CD4-positive, alpha-beta T cell treated with Interleukin-17A for 4 hours (primary cell): ENCODE measurements around the gene KRT5.
"Not testable (repeated sequence)": the region's sequence is repeated elsewhere in the genome, so short reads cannot be mapped to it uniquely, and the experiment has no call there.

Experiments used
- DNase-seq: peaks from one replicate; pipeline ENCODE4 v3.0.0-alpha.2; 2020; ENCODE audit warnings: mixed read lengths

Gene KRT5

DNA sequence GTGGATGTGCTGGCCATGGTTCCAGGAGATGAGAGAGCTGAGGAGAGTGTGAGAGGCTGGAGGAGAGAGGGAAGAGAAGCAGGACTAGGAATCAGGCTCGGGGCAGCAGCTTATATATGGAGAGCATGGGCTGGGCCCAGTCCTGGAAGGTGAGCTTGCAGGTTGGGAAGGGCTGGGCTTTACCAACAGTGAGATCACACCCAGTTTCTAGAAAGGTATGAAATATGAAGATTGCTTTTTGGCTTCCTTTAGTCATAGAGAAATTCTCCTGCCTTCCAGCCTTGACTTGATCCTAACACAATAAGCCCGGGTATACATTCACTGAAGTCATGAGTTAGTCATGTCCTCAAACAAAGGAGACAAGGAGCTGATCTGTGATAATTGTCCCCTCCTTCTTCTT, 27.0 kb downstream of the KRT5 start, which contains the start of gene KRT6A:
KRT6A (minus strand) TSS at position 86 of the 400 bp plus-strand sequence; CDS start at position 17, 69 bp downstream.
- DNase-seq: no peak

DNA sequence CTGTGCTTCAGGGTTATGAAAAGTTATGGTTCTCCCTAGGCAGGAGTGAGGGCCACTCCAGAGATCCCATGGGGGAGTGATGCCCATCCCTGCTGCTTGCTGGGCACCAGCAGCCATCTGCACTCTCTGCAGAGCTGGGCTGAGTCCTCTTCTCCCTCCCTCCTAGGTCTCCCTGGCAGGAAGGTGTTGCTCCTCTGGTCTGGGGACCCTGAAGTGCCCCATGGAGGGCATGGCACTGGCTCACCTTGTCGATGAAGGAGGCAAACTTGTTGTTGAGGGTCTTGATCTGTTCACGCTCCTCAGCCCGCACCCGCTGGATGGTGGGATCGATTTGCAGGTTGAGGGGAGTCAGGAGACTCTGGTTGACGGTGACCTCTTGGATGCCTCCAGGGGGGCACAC, 27.8 kb downstream of the KRT5 start:
- not testable (repeated sequence) for DNase-seq

DNA sequence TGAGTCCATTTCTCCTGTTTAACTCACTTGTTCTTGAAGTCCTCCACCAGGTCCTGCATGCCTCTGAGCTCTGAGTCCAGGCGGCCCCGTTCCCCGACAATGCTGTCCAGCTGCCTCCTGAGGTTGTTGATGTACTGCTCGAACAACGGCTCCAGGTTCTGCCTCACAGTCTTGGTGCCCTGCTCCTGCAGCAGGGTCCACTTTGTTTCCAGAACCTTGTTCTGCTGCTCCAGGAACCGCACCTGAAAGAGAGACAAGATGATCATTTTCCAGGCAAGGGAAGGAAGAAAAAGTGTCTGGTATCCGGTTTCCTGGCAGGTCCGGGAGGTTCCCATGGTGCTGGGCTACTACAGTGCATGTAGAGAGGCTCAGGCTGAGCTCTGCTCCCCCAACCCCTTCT, 28.7 kb downstream of the KRT5 start:
- DNase-seq: not testable (repeated sequence)

- no peak for DNase-seq
These were observed 31.5 kb downstream of the KRT5 start for GRCh38 chr12:52488736-52489135.

DNA sequence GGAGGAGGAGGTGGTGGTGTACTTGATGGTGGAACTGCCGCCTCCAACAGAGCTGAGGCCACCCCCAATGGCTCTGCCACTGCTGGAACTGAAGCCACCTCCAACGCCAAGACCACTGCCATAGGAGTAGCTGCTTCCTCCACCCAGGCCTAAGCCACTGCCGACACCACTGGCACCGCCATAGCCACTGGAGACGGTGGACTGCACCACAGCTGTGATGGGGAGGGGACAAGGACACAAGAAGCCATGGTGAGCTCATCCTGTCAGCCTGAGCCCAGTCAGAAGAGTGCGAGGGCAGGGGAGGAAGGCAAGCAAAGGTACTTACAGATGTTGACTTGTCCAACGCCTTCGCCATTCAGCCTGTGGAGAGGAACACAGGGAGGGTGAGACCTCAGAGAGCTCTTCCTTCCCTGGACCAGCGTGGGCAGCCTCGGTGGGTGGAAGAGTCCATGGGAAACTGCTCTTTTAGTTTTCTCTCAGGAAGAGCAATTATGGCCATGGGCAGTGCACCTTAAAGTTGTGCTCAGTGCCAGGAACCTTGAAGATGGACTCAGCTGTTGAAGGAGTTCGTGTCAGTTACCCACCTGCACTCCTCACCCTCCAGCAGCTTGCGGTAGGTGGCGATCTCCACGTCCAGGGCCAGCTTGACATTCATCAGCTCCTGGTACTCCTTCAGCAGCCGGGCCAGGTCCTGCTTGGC, 32.3 kb downstream of the KRT5 start:
- not testable (repeated sequence) for DNase-seq

DNA sequence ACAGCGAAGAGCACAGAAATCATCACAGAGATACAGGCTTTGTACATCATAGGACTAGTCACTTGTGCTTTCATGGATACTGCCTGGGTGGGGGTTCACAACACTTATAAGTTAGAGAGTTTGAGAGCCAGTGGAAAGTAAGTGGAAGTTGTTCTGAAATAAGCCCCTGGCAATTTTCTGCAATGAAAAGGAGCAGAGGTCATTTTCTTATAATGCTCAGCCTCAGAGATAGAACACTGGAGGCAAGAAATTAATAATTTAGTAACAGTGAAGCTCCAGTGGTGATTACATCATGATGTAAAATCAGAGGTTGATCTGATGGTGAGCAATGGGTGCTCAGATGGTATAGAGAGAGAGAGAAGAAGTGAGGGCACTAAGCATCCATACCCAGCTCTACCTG, 33.0 kb downstream of the KRT5 start:
- no peak for DNase-seq

GRCh38 chr12:52486166-52487105, 33.8 kb downstream of the KRT5 start:
- DNase-seq: no peak

GRCh38 chr12:52480073-52480472, 40.1 kb downstream of the KRT5 start:
- DNase-seq: no peak

GRCh38 chr12:52477651-52478050, 42.5 kb downstream of the KRT5 start:
- no peak for DNase-seq

DNA sequence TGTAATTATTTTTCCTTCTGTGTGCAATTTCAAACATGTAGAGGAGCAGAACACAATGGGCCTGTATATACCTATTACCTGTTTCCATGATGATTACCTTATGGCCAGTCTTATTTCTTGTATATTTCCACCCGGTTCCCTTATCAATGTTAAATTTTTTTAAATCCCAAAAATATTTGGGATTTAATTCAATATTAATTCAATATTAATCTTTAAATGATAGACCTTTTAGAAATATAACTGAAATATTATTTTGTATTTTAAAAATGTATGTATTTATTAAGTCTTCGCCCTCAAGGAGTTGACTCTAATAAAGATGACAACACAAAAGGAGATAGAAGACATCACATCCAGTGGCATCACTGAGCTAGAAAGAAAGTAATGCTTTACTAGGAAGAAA, 46.0 kb downstream of the KRT5 start:
- DNase-seq: no peak

DNA sequence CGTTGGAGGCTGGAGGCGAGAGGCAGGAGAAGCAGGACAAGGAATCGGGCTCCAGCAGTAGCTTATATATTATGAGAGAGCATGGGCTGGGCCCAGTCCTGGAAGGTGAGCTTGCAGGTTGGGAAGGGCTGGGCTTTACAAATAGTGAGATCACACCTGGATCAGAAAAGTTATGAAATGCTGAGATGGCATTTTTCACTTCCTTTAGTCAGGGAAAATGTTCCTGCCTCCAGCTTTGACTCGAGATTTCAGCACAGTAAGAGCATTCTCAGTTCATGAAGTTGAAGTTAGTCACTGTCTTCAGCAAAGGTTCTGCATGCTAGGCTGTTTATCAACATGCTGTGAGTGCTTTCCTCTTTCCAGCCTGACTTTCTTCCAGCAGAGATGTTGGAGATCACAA, 46.4 kb downstream of the KRT5 start, which contains the start of gene KRT6C:
KRT6C (minus strand) TSS at position 38 of the 400 bp plus-strand sequence. CDS start 68 bp downstream, outside the sequence.
- no peak for DNase-seq

DNA sequence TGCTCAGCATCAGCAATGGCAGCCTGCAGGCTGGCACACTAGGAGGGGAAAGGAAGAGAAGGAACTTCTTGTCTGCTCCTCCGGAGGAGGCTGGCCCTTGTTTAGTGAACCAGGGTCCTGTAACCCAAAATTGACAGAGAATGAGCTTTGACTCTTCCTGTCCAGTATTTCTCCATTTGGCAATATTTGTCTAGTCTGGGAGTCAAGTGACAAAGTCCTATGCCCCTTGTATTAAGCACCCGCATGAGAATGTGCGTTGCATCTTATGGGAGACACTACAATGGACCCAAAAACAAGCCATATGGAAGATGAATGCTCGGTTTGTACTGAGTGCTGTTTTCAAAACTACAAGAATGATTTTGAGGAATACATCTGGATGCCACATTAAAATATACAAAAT, 50.3 kb downstream of the KRT5 start:
- DNase-seq: no peak

DNA sequence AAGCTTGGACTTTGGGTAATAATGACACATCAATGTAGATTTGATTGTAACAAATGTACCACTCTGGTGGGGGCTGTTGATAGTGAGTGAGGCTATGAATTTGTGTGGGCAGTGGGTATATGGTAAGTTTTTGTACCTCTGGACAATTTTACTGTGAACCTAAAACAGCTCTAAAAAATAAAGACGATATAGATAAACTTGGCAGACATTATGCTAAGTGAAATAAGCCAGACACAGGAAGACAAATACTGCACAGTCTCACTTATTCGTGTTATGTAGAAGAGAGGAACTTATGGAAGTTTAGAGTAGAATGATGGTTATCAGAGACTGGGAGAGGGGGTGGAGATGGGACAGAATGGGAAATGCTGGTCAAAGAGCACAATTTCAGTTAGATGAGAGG, 55.3 kb downstream of the KRT5 start:
- DNase-seq: no peak
